H9 (cell line): ENCODE measurements around the gene CYP2C9. TPM values are rescaled to one million over a fixed set of nuclear protein-coding genes. Genes with fewer than 3 reads are reported as not detected.

Experiments used
- DNase-seq: peaks from one replicate; pipeline ENCODE4 v3.0.0-alpha.2; 2017
- H2AFZ ChIP-seq: one replicate; pipeline ENCODE4 v1.6.1; 2013; ENCODE audit warnings: mild to moderate bottlenecking, low read length, control low read depth, moderate library complexity
- H2AK5ac ChIP-seq: 2 replicates; pipeline ENCODE4 v1.6.1; 2013; ENCODE audit warnings: low read length, control low read depth, mixed read lengths; ENCODE audit not compliant: insufficient read length
- H2BK120ac ChIP-seq: one replicate; pipeline ENCODE4 v1.6.1; 2013; ENCODE audit warnings: low read depth, mild to moderate bottlenecking, low read length, control low read depth, inconsistent platforms; ENCODE audit not compliant: poor library complexity, severe bottlenecking
- H2BK12ac ChIP-seq: 2 replicates; pipeline ENCODE4 v1.6.1; 2013; ENCODE audit warnings: low read length, control low read depth, mixed read lengths, low read depth; ENCODE audit not compliant: insufficient read length
- H2BK15ac ChIP-seq: 2 replicates; pipeline ENCODE4 v1.6.1; 2013; ENCODE audit warnings: low read depth, low read length, control low read depth
- H2BK20ac ChIP-seq: one replicate; pipeline ENCODE4 v1.6.1; 2013; ENCODE audit warnings: low read depth, mild to moderate bottlenecking, low read length, control low read depth, inconsistent platforms; ENCODE audit not compliant: poor library complexity, severe bottlenecking
- H2BK5ac ChIP-seq: 2 replicates; pipeline ENCODE4 v1.6.1; 2013; ENCODE audit warnings: low read length, control low read depth, mixed read lengths; ENCODE audit not compliant: insufficient read length
- H3K14ac ChIP-seq: 2 replicates; pipeline ENCODE4 v1.6.1; 2013; ENCODE audit warnings: low read length, control low read depth; ENCODE audit not compliant: insufficient read depth
- H3K18ac ChIP-seq: 2 replicates; pipeline ENCODE4 v1.6.1; 2013; ENCODE audit warnings: low read depth, mild to moderate bottlenecking, mixed read lengths, low read length, control low read depth; ENCODE audit not compliant: insufficient read length
- H3K23ac ChIP-seq: 2 replicates; pipeline ENCODE4 v1.6.1; 2013; ENCODE audit warnings: low read length, control low read depth, mixed read lengths, low read depth; ENCODE audit not compliant: insufficient read length
- H3K23me2 ChIP-seq: 2 replicates; pipeline ENCODE4 v1.6.1; 2013; ENCODE audit warnings: low read depth, mild to moderate bottlenecking, mixed read lengths, low read length, control low read depth; ENCODE audit not compliant: insufficient read length, poor library complexity, severe bottlenecking
- H3K27ac ChIP-seq: 2 replicates; pipeline ENCODE4 v1.5.1; 2013; ENCODE audit warnings: low read length, control low read depth, mixed read lengths, low read depth; ENCODE audit not compliant: insufficient read length
- H3K27me3 ChIP-seq: 2 replicates; pipeline ENCODE4 v1.6.1; 2013; ENCODE audit warnings: low read length, control low read depth, inconsistent platforms; ENCODE audit not compliant: insufficient read depth
- H3K4ac ChIP-seq: 2 replicates; pipeline ENCODE4 v1.6.1; 2013; ENCODE audit warnings: low read depth, mild to moderate bottlenecking, control low read depth, inconsistent platforms, low read length, moderate library complexity
- H3K4me1 ChIP-seq: 2 replicates; pipeline ENCODE4 v1.6.1; 2013; ENCODE audit warnings: low read length, control low read depth, inconsistent platforms; ENCODE audit not compliant: insufficient read depth
- H3K4me2 ChIP-seq: 2 replicates; pipeline ENCODE4 v1.6.1; 2013; ENCODE audit warnings: low read length, control low read depth, mixed read lengths; ENCODE audit not compliant: insufficient read length, insufficient read depth
- H3K56ac ChIP-seq: 2 replicates; pipeline ENCODE4 v1.6.1; 2013; ENCODE audit warnings: low read depth, mild to moderate bottlenecking, mixed read lengths, low read length, control low read depth; ENCODE audit not compliant: insufficient read length
- H3K79me1 ChIP-seq: 2 replicates; pipeline ENCODE4 v1.6.1; 2013; ENCODE audit warnings: low read depth, mild to moderate bottlenecking, moderate library complexity, low read length, control low read depth, inconsistent platforms; ENCODE audit not compliant: insufficient read depth, poor library complexity, severe bottlenecking
- H3K79me2 ChIP-seq: 2 replicates; pipeline ENCODE4 v1.6.1; 2013; ENCODE audit warnings: low read length, control low read depth, inconsistent platforms; ENCODE audit not compliant: insufficient read depth
- H3K9ac ChIP-seq: 2 replicates; pipeline ENCODE4 v1.6.1; 2013; ENCODE audit warnings: low read length, control low read depth, mixed read lengths; ENCODE audit not compliant: insufficient read length; ENCODE audit errors: extremely low read depth
- H3K9me3 ChIP-seq: one replicate; pipeline ENCODE4 v1.6.1; 2013; ENCODE audit warnings: low read depth, low read length, inconsistent platforms; ENCODE audit not compliant: control insufficient read depth
- H3T11ph ChIP-seq: one replicate; pipeline ENCODE4 v1.6.1; 2013; ENCODE audit warnings: mild to moderate bottlenecking, low read length, control low read depth, inconsistent platforms
- H4K20me1 ChIP-seq: one replicate; pipeline ENCODE4 v1.6.1; 2013; ENCODE audit not compliant: control insufficient read depth, insufficient read length, insufficient read depth
- H4K5ac ChIP-seq: 2 replicates; pipeline ENCODE4 v1.6.1; 2013; ENCODE audit warnings: low read depth, mild to moderate bottlenecking, mixed read lengths, low read length, control low read depth; ENCODE audit not compliant: insufficient read length
- H4K8ac ChIP-seq: replicated peaks from 2 replicates; pipeline ENCODE4 v1.6.1; 2013; ENCODE audit warnings: low read length, control low read depth, mixed read lengths, low read depth; ENCODE audit not compliant: insufficient read length
- H4K91ac ChIP-seq: 2 replicates; pipeline ENCODE4 v1.6.1; 2013; ENCODE audit warnings: low read depth, mild to moderate bottlenecking, moderate library complexity, mixed read lengths, low read length, control low read depth; ENCODE audit not compliant: insufficient read length
- H3K27ac Mint-ChIP-seq, 3 experiments: 2 replicates in 2 of 3; 3 replicates in 1 of 3; pipeline ENCODE4 v1.8.0; 2020 to 2021; ENCODE audit warnings: mixed read lengths in 3 of 3, mild to moderate bottlenecking in 1 of 3, moderate library complexity in 1 of 3
- H3K27me3 Mint-ChIP-seq: 2 replicates; pipeline ENCODE4 v1.8.0; 2021; ENCODE audit warnings: low read depth, mild to moderate bottlenecking, moderate library complexity, mixed read lengths
- H3K36me3 Mint-ChIP-seq, 3 experiments: 2 replicates in 2 of 3; 3 replicates in 1 of 3; pipeline ENCODE4 v1.8.0; 2020 to 2021; ENCODE audit warnings: low read depth in 3 of 3, mixed read lengths in 3 of 3; ENCODE audit not compliant: insufficient read depth in 1 of 3
- H3K4me1 Mint-ChIP-seq, 2 experiments: 2 replicates each; pipeline ENCODE4 v1.8.0; 2020; ENCODE audit warnings: mixed read lengths in 2 of 2
- H3K4me3 Mint-ChIP-seq, 2 experiments: 2 replicates in 1 of 2; 3 replicates in 1 of 2; pipeline ENCODE4 v1.8.0; 2020 to 2021; ENCODE audit warnings: mild to moderate bottlenecking in 2 of 2, mixed read lengths in 2 of 2, moderate library complexity in 1 of 2
- H3K9me3 Mint-ChIP-seq, 2 experiments: 2 replicates in 1 of 2; 3 replicates in 1 of 2; pipeline ENCODE4 v1.8.0; 2020; ENCODE audit warnings: mild to moderate bottlenecking in 2 of 2, mixed read lengths in 2 of 2, moderate library complexity in 1 of 2
- CTCF ChIP-seq: fragments of 200-600 bp; sonication (generic); conservative IDR thresholded peaks from 3 replicates; pipeline ENCODE4 v1.8.0; 2021; ENCODE audit warnings: antibody characterized with exemption, mild to moderate bottlenecking
- WGBS: extraction: QIAGEN DNeasy Blood & Tissue Kit; methylation state at CpG from one replicate; pipeline ENCODE4 v1.1.7; 2013; ENCODE audit warnings: missing lambda C conversion rate, low lambda C conversion rate, mixed read lengths; ENCODE audit not compliant: insufficient read length; ENCODE audit errors: extremely low coverage; 5-methylcytosine and 5-hydroxymethylcytosine counted together
- long read RNA-seq: library from polyadenylated mRNA; unstranded; transcript quantifications from one replicate; pipeline ENCODE4 v2.0.0, GENCODE V29; 2020
- total RNA-seq: library from RNA; stranded (reverse); gene quantifications from 2 replicates; pipeline ENCODE4 v1.2.1, GENCODE V29; 2021

CYP2C9 gene
- not detected in 2 replicates for total RNA-seq
- long read RNA-seq = 0 reads

- no CpG with 5 or more reads among the region's 2 CpGs for WGBS
- Histone ChIP-seq H2BK120ac (no peak within 1 kb of the TSS), H3K79me2 (no peaks in the 10 kb centered on the region), H4K8ac (no peak within 1 kb of the TSS), H4K91ac (no peak within 1 kb of the TSS), H3T11ph (no peak within 1 kb of the TSS), H3K27ac (no peak within 1 kb of the TSS), H4K20me1 (no peaks in the 10 kb centered on the region), H2BK20ac (no peak within 1 kb of the TSS), H4K5ac (no peak within 1 kb of the TSS), H2AFZ (no peak within 1 kb of the TSS), H3K56ac (no peak within 1 kb of the TSS), H2AK5ac (no peak within 1 kb of the TSS), H3K23me2 (no peaks in the 10 kb centered on the region), H3K23ac (no peak within 1 kb of the TSS), H3K27me3 (no peaks in the 10 kb centered on the region), H2BK5ac (no peak within 1 kb of the TSS), H3K79me1 (no peaks in the 10 kb centered on the region), H3K4me1 (no peaks in the 10 kb centered on the region), H3K14ac (no peak within 1 kb of the TSS), H3K9ac (no peak within 1 kb of the TSS), H3K9me3 (no peaks in the 10 kb centered on the region), H2BK15ac (no peak within 1 kb of the TSS), H2BK12ac (no peak within 1 kb of the TSS), H3K4me2 (no peak within 1 kb of the TSS), H3K18ac (no peak within 1 kb of the TSS), H3K4ac (no peak within 1 kb of the TSS)
- DNase-seq = no peak
- peaks cover 16 to 24% of the 10 kb centered on the region in 2 experiments for H3K9me3 Mint-ChIP-seq
- H3K27me3 Mint-ChIP-seq = no peaks in the 10 kb centered on the region
- H3K4me1 Mint-ChIP-seq = no peaks in the 10 kb centered on the region
- no peak for TF ChIP-seq CTCF
- no peak within 1 kb of the TSS for H3K27ac Mint-ChIP-seq
- H3K4me3 Mint-ChIP-seq = no peak within 1 kb of the TSS
- H3K36me3 Mint-ChIP-seq = peaks cover 8 to 14% (median 12%) of the 10 kb centered on the region in 3 experiments
Measured at GRCh38 chr10:94938383-94938782, at the start of gene CYP2C9. CYP2C9 (plus strand) TSS chr10:94938658; CDS start chr10:94938683, 25 bp downstream.
